ENCODE measurements around the gene PRXL2B. TPM values are rescaled to one million over a fixed set of nuclear protein-coding genes. Genes with fewer than 3 reads are reported as not detected.
"Not testable (repeated sequence)": the region's sequence is repeated elsewhere in the genome, so short reads cannot be mapped to it uniquely, and the experiment has no call there.

The PRXL2B gene
- total and polyA plus RNA-seq, 10 of the 15 experiments (the other 5 are each of a cell fraction or from before 2014, with no cell fraction given) = 0.44 to 5.6 (median 4.0) TPM

- RAD21 ChIA-PET (ENCODE audit: unreplicated experiment) = no interaction called here
- POLR2A ChIA-PET = no interaction called here
- Histone ChIP-seq H3K36me3 (ENCODE audit: control insufficient read depth in 2 of 2, insufficient read depth in 2 of 2, low read length in 1 of 2) (no peaks in the 10 kb centered on the region), H3K4me3 (no peak overlapping the region), H3K27ac (ENCODE audit: control insufficient read depth, insufficient read depth) (no peak overlapping the region), H3K9me3 (replicated peaks; ENCODE audit: control insufficient read depth, insufficient read depth, low read length) (peaks cover 2% of the 10 kb centered on the region; the same call in 1 of the 3 replicates), H4K20me1 (ENCODE audit: control insufficient read depth, insufficient read depth) (no peaks in the 10 kb centered on the region), H3K27me3 (replicated peaks in 1 of 2; ENCODE audit: control insufficient read depth in 2 of 2, insufficient read depth in 2 of 2, low read length in 1 of 2) (peaks cover 0 to 4% of the 10 kb centered on the region in 2 experiments; a peak in 3 of 4 replicates), H3K4me2 (ENCODE audit: control insufficient read depth, insufficient read depth) (no peak overlapping the region), H3K9ac (ENCODE audit: control insufficient read depth, insufficient read depth, low read length) (no peak overlapping the region), H3K79me2 (ENCODE audit: control insufficient read depth, insufficient read depth, low read length) (no peaks in the 10 kb centered on the region), H2AFZ (ENCODE audit: control insufficient read depth, low read depth, low read length) (no peak overlapping the region), H3K4me1 (ENCODE audit: control insufficient read depth, insufficient read depth, low read length) (no peaks in the 10 kb centered on the region)
- intact Hi-C loops (cut with micrococcal nuclease; ENCODE audit: unreplicated experiment) (no loop called here), in situ Hi-C loops (cut with MboI) (no loop called here)
- no peak for ATAC-seq
- no peak for FAIRE-seq
- SMC1A ChIA-PET (ENCODE audit: uncharacterized antibody, unreplicated experiment) = no interaction called here
- TF ChIP-seq MEF2A (IDR thresholded peaks at IDR 0.05; ENCODE audit: insufficient read depth, low read depth, low read length) (no peak), HDAC2 (IDR thresholded peaks at IDR 0.05) (no peak), ZNF384 (IDR thresholded peaks at IDR 0.05; ENCODE audit: borderline replicate concordance, low read depth, low read length) (no peak), IKZF2 (IDR thresholded peaks at IDR 0.05) (no peak)
- 27% methylated on average over 11 of the region's 13 CpGs for WGBS (ENCODE audit: insufficient coverage, insufficient replicate concordance, low lambda C conversion rate, missing lambda C conversion rate)
- no TSS peak for BruUV-seq (replicated peaks)
- CTCF ChIA-PET = no interaction called here
- DNase-seq (ENCODE audit: low read depth, low spot score) = no peak
These were observed 38.2 kb downstream of the PRXL2B start for GRCh38 chr1:2624735-2625300.

DNA sequence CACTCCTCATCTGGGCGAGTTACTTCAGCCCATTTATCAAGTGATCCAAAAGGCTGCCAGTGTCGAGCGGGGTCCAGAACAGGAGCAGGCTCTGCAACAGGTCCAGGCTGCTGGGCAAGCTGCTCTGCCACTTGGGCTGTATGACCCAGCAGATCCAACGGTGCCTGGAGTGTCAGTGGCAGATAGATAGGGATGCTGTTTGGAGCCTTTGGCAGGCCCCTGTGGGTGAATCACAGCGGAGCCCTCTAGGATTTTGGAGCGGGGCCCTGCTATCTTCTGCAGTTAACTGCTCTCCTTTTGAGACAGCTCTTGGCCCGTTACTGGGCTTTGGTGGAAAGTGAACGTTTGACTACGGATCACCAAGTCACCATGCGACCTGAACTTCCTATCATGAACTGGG, 38.7 kb downstream of the PRXL2B start:
- no peak for ATAC-seq
- Histone ChIP-seq H3K4me1 (ENCODE audit: control insufficient read depth, insufficient read depth, low read length) (no peaks in the 10 kb centered on the region), H3K27ac (ENCODE audit: control insufficient read depth, insufficient read depth) (no peak overlapping the region), H3K9me3 (replicated peaks; ENCODE audit: control insufficient read depth, insufficient read depth, low read length) (peaks cover 2% of the 10 kb centered on the region; the same call in 1 of the 3 replicates), H3K9ac (ENCODE audit: control insufficient read depth, insufficient read depth, low read length) (no peak overlapping the region), H3K79me2 (ENCODE audit: control insufficient read depth, insufficient read depth, low read length) (no peaks in the 10 kb centered on the region), H3K27me3 (replicated peaks in 1 of 2; ENCODE audit: control insufficient read depth in 2 of 2, insufficient read depth in 2 of 2, low read length in 1 of 2) (peaks cover 0 to 4% of the 10 kb centered on the region in 2 experiments; a peak in 3 of 4 replicates), H3K4me3 (no peak overlapping the region), H3K4me2 (ENCODE audit: control insufficient read depth, insufficient read depth) (no peak overlapping the region), H3K36me3 (ENCODE audit: control insufficient read depth in 2 of 2, insufficient read depth in 2 of 2, low read length in 1 of 2) (no peaks in the 10 kb centered on the region), H2AFZ (ENCODE audit: control insufficient read depth, low read depth, low read length) (no peak overlapping the region), H4K20me1 (ENCODE audit: control insufficient read depth, insufficient read depth) (no peaks in the 10 kb centered on the region)
- TF ChIP-seq SIN3A (IDR thresholded peaks at IDR 0.05; ENCODE audit: low read depth, low read length) (no peak), POLR2AphosphoS5 (IDR thresholded peaks at IDR 0.05; ENCODE audit: low read length) (no peak), STAT1 (conservative IDR thresholded peaks at IDR 0.05) (no peak)
- ChIA-PET SMC1A (ENCODE audit: uncharacterized antibody, unreplicated experiment) (no interaction called here), CTCF (no interaction called here), POLR2A (no interaction called here), RAD21 (ENCODE audit: unreplicated experiment) (no interaction called here)
- intact Hi-C loops (cut with micrococcal nuclease; ENCODE audit: unreplicated experiment) (no loop called here), in situ Hi-C loops (cut with MboI) (no loop called here)
- DNase-seq (ENCODE audit: low read depth, low spot score) = no peak
- BruUV-seq (replicated peaks) = no TSS peak
- WGBS (ENCODE audit: insufficient coverage, insufficient replicate concordance, low lambda C conversion rate, missing lambda C conversion rate) = 4% methylated on average over 10 of the region's 10 CpGs
- FAIRE-seq = no peak

GRCh38 chr1:2625748-2626147, 39.2 kb downstream of the PRXL2B start:
- in situ Hi-C loops (cut with MboI); H3K4me3 ChIP-seq; H3K4me2 ChIP-seq (ENCODE audit: control insufficient read depth, insufficient read depth); CTCF ChIA-PET; H4K20me1 ChIP-seq (ENCODE audit: control insufficient read depth, insufficient read depth); H3K27ac ChIP-seq (ENCODE audit: control insufficient read depth, insufficient read depth); POLR2A ChIA-PET; H3K4me1 ChIP-seq (ENCODE audit: control insufficient read depth, insufficient read depth, low read length); FAIRE-seq; ATAC-seq; intact Hi-C loops (cut with micrococcal nuclease; ENCODE audit: unreplicated experiment); H3K36me3 ChIP-seq (ENCODE audit: control insufficient read depth in 2 of 2, insufficient read depth in 2 of 2, low read length in 1 of 2); RAD21 ChIA-PET (ENCODE audit: unreplicated experiment); H3K27me3 ChIP-seq (replicated peaks in 1 of 2; ENCODE audit: control insufficient read depth in 2 of 2, insufficient read depth in 2 of 2, low read length in 1 of 2); DNase-seq (ENCODE audit: low read depth, low spot score); H3K79me2 ChIP-seq (ENCODE audit: control insufficient read depth, insufficient read depth, low read length); BruUV-seq (replicated peaks); H3K9ac ChIP-seq (ENCODE audit: control insufficient read depth, insufficient read depth, low read length); H3K9me3 ChIP-seq (replicated peaks; ENCODE audit: control insufficient read depth, insufficient read depth, low read length); H2AFZ ChIP-seq (ENCODE audit: control insufficient read depth, low read depth, low read length); SMC1A ChIA-PET (ENCODE audit: uncharacterized antibody, unreplicated experiment): not testable (repeated sequence)
- 32% methylated on average over 7 of the region's 7 CpGs for WGBS (ENCODE audit: insufficient coverage, insufficient replicate concordance, low lambda C conversion rate, missing lambda C conversion rate)

Measured in GM12878 (cell line).